ENCODE data around the gene TRIM27.
"Not testable (repeated sequence)": the region's sequence is repeated elsewhere in the genome, so short reads cannot be mapped to it uniquely, and the experiment has no call there.

The TRIM27 gene

GRCh38 chr6:28941684-28942448 is 18.1 kb upstream of the TRIM27 start:
- DNase-seq, result no peak

DNA sequence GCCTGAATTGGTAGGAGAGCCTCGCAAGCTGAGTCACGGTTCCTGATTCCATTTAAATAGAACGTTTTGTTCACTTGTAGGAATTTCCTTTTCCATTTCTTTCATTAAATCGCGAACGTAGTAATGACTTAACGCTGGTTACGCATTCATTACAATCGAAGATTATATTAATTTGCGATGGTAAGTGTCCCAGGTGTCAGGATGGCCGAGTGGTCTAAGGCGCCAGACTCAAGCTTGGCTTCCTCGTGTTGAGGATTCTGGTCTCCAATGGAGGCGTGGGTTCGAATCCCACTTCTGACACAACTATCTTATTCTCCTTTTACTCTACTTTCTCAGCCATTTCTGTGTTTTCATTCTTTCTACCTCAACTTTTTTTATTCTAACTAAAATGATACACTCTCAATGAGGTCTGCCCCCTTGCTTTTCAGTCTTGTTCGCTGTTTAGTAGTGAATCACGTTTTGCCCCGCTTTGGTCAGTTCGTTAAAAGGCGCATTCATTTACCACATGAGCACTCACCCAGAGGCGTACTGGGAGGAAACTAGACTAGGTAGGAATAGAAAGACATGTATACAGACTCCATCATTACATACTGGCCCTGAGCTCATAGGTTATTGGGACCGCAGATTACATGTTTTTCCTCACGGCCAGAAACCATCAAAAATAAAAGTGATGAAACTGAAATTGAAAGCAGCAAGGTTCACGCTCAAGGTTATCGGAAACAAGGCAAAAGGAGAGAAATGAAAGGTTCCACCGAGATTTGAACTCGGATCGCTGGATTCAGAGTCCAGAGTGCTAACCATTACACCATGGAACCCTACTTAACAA is 17.3 kb upstream of the TRIM27 start:
- DNase-seq, result peak; percentile 82

DNA sequence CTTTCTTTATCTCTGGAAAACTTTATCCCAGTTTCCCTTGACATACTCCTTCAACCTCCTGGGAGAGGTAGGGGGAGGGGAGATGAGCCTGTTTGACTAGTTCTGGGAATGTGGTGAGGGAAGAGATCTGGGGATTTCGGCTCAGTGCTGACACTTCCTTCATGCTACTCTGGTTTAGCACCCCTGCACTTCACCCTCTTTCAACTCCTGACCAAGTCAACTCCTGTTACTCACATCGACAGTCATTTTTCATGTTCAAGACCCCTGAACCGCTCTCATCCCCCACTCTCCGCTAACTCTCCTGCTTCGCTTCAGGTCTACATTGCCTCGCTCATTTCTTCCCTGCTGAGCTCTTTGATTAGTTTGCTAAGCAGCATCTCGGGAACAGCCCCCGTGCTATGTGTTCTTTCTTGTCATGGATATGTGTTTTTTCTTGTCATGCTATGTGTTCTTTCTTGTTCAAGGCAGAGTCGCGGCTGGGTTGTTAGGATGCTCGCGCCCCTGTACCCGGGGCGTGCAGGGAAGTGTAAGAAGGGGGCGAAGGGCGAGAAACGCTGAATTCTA is 16.6 kb upstream of the TRIM27 start:
- DNase-seq, result no peak

DNA sequence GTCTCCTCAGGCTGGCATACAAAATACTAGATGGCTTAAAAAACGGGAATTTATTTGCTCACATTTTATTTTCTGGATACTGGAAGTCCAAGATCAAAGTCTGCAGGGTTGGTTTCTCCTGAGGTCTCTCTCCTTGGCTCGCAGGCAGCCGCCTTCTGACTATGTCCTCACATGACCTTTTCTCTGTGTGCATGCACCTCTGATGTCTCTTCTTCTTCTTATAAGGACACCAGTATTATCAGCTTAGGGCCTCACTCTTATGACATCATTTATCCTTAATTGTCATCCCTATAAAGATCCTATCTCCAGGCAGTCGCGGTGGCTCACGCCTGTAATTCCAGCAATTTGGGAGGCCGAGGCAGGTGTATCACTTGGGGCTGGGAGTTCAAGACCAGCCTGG is 9.3 kb upstream of the TRIM27 start:
- DNase-seq, result no peak

GRCh38 chr6:28929887-28930620 is 6.3 kb upstream of the TRIM27 start:
- no peak for DNase-seq

- not testable (repeated sequence) for DNase-seq
Measured at GRCh38 chr6:28929339-28929738, 5.6 kb upstream of the TRIM27 start.

DNA sequence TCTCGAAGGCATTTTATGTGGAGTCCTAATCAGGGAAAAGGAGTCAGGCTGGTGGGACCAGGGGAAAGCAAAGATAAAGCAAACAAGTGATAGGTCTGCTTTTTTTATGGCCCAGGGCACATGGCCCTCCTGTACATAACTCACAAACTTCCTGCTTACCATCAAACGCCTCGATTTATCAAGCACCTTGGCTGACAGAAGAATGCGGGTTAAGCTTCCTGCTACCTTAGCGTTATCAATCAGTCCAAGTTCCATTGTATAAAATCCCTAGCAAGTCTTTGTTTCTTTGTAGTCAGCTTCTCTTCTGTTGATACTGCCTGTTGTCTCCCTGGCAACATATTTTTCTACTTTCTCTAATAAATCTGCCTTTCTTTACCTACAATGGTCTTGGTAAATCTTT is 4.1 kb upstream of the TRIM27 start:
- no peak for DNase-seq

DNA sequence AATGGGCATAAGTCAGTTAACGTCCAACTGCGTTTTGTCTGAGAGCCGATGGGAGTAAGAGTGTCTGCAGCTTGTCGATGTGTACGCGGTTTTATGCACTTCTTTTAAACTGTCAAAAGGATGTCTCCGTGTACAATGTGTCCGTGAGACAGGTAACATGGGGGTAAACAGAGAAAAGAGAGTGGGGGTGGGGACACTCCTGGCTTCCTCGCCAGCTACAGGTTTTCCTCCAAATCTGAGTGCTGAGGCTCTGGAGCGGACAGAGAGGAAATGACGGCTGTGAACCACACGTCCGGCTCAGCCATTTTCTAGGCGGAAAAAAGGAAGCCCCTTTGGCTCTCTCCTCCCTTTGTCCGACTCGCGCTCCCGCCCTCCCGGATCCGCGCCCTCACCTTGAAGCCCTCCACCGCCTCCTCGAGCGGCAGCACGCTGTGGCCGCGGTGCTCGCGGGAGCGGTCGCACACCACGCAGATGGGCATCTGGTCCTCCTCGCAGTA is 916 bp downstream of the TRIM27 start:
- peak; percentile 20 for DNase-seq

DNA sequence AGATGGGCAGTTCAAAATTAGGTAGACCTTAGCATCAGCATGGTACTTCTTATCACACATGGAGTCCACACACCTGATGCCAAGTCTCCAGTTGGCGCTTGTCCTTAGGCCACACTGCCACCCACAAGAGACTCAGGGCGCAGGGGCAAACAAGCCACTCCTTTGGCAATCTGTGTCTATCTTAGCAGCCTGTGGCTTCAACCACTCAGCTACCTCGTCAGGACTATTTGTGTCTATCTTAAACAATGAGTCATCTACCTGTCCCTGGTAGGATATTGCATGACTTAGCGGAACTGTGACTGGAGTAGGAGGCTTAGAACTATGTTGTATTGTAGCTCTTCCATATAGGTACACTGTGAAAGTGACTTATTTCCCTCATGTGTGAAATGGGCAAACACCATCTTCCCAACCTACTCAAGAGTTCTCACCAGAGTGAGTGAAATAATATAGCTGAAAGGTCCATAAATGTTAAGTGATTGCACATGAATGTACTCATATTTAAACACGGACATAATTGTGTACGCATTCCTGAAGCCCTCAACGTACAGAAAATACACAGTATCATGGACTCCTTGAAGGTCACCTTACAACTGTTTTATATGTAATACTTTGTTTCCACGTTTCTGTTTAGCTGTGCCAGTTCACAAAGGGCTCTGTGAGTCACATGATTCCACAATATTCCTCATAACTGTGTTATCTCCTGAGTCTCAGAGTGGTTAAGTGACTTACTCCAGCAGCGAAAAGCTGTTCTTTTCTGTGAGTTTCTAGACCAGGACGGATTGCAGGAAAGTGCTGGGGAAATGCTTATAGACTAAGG is 1.6 kb downstream of the TRIM27 start:
- DNase-seq, result no peak

DNA sequence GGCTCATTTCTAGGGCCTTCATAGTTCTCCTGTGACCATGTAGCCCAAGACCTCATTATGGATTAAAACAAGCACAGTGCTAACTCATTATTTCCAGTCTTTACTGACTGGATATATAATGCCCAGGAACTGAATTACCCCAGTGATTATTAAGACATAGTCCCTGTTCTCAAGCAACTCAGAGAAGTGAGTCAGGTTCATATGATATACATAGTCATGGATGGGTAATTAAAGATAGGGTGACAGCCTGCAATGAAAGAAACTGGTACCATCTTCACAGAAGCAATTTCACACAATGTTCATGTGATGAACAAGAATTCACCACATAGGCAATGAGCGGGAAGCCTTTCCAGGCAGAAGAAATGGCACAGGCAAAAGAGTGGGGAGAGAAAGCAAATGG is 3.5 kb downstream of the TRIM27 start:
- no peak for DNase-seq

GRCh38 chr6:28914941-28915340 is 8.8 kb downstream of the TRIM27 start:
- DNase-seq, result no peak

DNA sequence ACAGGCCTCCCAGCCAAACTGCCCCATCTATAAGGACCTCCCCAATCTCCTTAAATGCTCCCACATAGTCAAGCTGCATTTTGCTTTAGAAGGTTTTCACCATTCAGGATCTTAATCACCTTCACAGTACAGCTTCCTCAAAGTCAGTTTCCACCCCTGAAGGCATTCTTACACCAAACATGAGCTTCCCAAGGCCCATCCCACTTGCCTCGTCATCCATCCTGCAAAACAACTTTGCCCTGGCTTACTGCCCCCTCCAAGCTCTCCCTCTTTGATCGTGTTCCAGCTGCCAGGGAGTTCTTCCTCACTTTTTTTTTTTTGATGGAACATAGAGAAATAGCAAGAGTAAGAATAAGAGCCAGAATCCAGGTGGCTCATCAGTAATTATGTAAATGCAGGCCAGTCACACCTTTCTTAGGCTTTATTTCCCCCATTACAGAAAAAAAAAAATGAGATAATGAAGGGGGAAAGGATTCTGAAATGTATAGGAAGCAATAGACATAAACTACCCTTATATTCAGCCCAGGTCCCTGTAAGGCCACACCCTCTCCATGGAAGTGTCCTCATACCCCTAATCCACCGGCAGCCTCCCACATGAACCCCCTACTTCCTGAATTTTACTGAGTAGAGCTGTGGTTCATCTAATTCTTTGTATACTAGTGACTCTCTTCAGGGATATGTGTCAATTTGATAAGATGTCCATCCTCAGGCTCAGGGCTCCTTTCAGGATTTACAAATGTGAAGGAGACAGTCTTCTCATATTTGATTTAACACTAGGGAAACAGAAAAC is 12.7 kb downstream of the TRIM27 start:
- DNase-seq, result no peak

DNA sequence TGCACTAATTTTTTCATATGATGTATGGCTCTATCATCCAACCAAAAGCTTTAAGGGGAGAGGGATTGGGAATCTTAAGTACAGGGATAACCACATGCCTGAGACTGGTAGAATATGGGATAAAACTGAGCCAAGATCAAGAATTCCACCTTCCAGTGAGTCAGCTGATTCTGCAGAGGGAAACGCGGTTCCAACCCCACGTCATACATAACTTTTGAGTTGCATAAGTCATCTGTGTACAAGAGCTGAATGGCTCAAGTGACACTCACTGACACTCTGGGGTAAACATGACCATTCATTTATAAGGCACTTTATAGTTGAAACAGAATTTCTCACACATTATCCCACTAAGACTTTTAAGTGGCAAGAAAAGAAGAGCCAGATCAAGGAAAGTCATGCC is 16.4 kb downstream of the TRIM27 start:
- no peak for DNase-seq

DNA sequence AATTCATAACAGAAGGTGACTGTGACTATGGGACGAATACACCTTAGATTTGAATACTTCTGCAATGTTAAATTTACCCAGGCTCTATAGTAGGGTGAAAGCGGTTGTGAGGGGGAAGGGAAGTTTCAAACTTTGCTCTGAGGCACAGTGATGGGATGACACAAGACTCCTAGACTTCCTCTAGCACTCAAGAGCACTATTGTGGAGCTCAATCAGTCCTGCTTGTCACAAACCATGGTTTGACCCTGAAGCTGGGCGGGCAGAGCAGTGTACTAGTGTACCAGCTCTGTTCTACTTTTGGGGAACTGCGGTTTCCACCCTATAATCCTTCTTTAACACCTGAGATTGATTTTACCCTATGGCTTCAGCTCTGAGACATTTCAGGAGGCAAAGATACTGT is 17.1 kb downstream of the TRIM27 start:
- DNase-seq, result no peak

DNA sequence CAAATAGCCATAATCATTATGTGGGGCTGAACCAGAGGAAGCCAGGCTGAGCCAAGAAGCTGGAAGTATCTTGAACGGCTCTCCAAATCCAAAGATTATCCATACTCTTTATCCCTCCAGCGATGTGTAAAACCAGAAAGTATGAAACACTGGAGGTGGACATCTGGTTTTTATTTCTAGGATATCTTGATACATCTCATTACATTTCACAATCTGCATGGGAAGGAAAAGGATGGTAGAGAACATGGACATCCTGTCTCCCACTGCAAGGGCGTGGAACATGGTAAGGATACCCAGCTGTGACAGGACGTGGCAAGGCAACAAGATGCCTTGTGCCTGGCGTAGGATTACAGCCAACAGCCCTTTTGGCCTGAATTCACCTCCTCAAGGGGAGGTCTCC is 20.1 kb downstream of the TRIM27 start:
- no peak for DNase-seq

- no peak for DNase-seq
Measured at GRCh38 chr6:28901831-28902230, 22.0 kb downstream of the TRIM27 start.

DNA sequence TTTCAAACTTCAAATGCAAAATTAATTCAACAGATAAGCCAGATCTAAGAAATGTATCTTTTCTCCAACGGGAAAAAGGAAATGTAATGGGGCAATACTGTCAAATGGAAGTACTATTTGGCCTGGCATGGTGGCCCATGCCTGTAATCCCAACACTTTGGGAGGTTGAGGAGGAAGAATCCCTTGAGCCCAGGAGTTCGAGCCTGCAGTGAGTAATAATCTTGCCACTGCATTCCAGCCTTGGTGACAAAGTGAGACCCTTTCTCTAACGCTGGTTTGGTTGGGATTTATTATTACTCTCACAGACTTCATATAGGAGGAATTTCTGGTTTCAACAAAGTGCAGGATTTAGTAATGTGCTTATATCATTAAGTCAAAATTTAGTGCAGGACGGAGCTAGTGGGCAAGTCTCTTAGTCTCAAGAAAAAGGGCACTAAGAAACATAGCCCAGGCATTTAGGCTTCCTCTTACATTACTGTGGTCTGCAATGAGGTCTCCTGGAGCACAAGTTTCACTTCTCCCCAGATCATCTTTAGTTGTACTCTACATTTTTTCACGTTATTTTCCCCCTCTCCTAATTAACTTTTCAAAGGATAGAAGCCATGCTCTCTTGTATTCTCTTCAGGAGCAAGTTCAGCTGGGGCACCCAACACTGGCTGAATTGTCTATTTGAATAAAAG is 23.1 kb downstream of the TRIM27 start:
- no peak for DNase-seq

- DNase-seq, result no peak
Measured at GRCh38 chr6:28898710-28898965, 25.1 kb downstream of the TRIM27 start.

DNA sequence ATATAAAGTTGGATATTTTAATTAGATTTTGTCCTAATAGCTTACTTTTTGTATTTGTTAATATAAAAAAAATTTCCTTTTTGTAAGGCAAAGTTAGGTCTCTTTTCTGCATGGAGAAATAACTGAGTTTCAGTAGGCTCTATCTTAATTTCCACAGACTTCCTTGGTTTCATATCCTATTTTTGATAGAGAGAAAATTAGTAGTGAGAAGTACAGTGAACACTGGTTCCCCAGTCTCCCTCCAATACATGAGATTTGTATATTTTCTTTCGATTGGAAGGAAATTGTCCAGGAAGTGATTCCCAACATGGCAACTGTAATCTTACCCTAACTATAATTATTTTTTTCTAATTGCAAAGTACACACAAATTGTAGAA is 26.4 kb downstream of the TRIM27 start:
- no peak for DNase-seq

GRCh38 chr6:28896505-28897368 is 27.0 kb downstream of the TRIM27 start:
- DNase-seq, result peak; percentile 55
